ENCODE measurements around the gene TP53AIP1. TPM values are rescaled to one million over a fixed set of nuclear protein-coding genes. Genes with fewer than 3 reads are reported as not detected.

Gene TP53AIP1
- total and polyA plus RNA-seq, 2 experiments from 2014 or later = 0.17 to 0.23 TPM

DNA sequence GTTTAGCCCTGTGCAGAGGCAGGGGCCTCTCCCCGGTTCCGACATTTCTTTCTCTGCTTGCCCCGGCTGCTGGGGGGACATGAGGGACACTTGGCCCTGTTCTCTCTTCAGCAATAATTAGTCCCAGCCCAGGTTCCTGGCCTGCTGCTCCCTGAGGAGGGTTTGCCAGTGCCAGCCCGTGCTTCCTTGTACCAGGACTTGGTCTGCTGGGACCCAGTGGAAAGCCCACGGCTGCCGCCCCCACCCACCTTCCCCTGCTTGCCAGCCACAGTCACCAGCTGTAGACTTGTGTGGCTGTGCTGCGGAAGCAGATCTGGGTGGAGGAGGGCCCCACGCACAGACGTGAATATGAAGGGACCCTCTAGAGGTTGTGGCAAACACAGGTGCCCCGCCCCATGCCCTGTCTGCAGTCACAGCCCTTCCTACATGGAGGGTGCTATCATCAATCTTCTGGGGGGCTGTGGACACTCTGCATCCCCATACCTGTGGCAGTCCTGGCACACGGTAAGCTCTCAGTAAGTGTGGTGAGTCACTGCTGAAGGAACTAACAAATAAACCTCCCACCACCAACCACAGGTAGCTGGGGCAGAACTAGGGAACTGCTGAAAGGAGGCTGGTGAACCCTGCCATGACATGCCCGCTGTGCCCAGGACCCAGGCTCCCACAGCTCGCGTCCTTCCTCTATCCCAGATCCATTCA, 949 bp downstream of the TP53AIP1 start:
- Histone ChIP-seq H3K4me1 (ENCODE audit: insufficient read depth) (no peaks in the 10 kb centered on the region), H3K27me3 (no peaks in the 10 kb centered on the region), H4K20me1 (ENCODE audit: insufficient read depth, poor library complexity, severe bottlenecking) (no peaks in the 10 kb centered on the region), H3K4me2 (no peak overlapping the region), H2AFZ (no peak overlapping the region), H3K79me2 (no peaks in the 10 kb centered on the region), H3K4me3 (no peak overlapping the region), H3K9me2 (replicated peaks; ENCODE audit: insufficient read depth) (no peaks in the 10 kb centered on the region), H3K36me3 (replicated peaks; ENCODE audit: insufficient read depth, low read depth) (no peaks in the 10 kb centered on the region), H3K27ac (no peak overlapping the region), H3K9me3 (ENCODE audit: low read depth) (no peaks in the 10 kb centered on the region)
- DNase-seq (ENCODE audit: low spot score) = no peak
- 90% methylated on average over 14 of the region's 14 CpGs for WGBS (ENCODE audit: low lambda C conversion rate, missing lambda C conversion rate)
- TF ChIP-seq, protein P1, sequence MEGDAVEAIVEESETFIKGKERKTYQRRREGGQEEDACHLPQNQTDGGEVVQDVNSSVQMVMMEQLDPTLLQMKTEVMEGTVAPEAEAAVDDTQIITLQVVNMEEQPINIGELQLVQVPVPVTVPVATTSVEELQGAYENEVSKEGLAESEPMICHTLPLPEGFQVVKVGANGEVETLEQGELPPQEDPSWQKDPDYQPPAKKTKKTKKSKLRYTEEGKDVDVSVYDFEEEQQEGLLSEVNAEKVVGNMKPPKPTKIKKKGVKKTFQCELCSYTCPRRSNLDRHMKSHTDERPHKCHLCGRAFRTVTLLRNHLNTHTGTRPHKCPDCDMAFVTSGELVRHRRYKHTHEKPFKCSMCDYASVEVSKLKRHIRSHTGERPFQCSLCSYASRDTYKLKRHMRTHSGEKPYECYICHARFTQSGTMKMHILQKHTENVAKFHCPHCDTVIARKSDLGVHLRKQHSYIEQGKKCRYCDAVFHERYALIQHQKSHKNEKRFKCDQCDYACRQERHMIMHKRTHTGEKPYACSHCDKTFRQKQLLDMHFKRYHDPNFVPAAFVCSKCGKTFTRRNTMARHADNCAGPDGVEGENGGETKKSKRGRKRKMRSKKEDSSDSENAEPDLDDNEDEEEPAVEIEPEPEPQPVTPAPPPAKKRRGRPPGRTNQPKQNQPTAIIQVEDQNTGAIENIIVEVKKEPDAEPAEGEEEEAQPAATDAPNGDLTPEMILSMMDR (IDR thresholded peaks at IDR 0.05; ENCODE audit: poor library complexity) = no peak
- no peak for TF ChIP-seq EZH2 (IDR thresholded peaks at IDR 0.05; ENCODE audit: borderline replicate concordance)
- TF ChIP-seq EZH2phosphoT487 (IDR thresholded peaks at IDR 0.05; ENCODE audit: low read depth, severe bottlenecking, unreplicated experiment) = no peak

DNA sequence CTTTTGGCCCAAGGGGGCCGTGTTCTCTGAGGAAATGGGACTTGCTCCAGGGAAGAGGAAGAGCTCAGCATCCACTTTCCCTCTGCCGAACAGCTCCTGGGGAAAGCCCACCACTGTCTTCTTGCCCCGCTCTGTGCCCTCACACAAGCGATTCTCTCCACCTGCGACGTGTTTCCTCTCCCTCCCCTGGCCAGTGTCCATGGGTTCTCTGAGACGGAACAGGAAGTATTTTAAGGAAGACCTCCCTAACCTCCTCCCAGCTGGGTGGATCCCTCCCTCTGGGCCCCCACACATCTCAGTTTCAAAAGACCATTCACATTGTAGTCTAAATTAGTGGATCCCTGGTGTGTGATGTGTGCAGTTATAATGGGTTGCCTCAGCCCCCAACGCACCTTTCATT, 1.6 kb downstream of the TP53AIP1 start:
- Histone ChIP-seq H2AFZ (no peak overlapping the region), H3K4me2 (no peak overlapping the region), H3K27ac (no peak overlapping the region), H3K36me3 (replicated peaks; ENCODE audit: insufficient read depth, low read depth) (no peaks in the 10 kb centered on the region), H3K4me3 (no peak overlapping the region), H3K79me2 (no peaks in the 10 kb centered on the region), H3K9me3 (ENCODE audit: low read depth) (no peaks in the 10 kb centered on the region), H3K4me1 (ENCODE audit: insufficient read depth) (no peaks in the 10 kb centered on the region), H4K20me1 (ENCODE audit: insufficient read depth, poor library complexity, severe bottlenecking) (no peaks in the 10 kb centered on the region), H3K27me3 (no peaks in the 10 kb centered on the region), H3K9me2 (replicated peaks; ENCODE audit: insufficient read depth) (no peaks in the 10 kb centered on the region)
- WGBS (ENCODE audit: low lambda C conversion rate, missing lambda C conversion rate) = 94% methylated on average over 8 of the region's 8 CpGs
- no peak for DNase-seq (ENCODE audit: low spot score)
- no peak for TF ChIP-seq EZH2phosphoT487 (IDR thresholded peaks at IDR 0.05; ENCODE audit: low read depth, severe bottlenecking, unreplicated experiment)

DNA sequence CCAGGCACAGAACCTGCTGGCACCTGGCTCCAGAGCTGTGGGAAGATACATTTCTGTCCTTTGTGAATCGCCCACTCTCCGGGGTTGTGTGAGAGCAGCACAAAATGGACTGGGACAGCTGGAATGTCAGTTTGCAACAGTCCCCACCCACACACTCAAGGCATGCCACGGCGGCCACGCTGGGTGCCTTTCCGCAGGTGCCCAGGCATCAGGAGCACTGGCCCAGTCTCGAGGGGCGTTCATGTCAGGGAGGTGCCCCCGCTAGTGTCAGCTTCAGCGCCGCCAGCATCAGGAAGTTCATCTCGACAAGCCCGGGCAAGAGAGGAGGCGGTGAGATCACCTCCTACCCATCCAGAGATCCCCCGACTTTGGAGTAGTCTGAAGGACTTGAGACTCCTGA, 2.1 kb downstream of the TP53AIP1 start:
- H3K79me2 ChIP-seq = no peaks in the 10 kb centered on the region
- no peak overlapping the region for H2AFZ ChIP-seq
- no peaks in the 10 kb centered on the region for H3K36me3 ChIP-seq (replicated peaks; ENCODE audit: insufficient read depth, low read depth)
- H4K20me1 ChIP-seq (ENCODE audit: insufficient read depth, poor library complexity, severe bottlenecking) = no peaks in the 10 kb centered on the region
- no peaks in the 10 kb centered on the region for H3K4me1 ChIP-seq (ENCODE audit: insufficient read depth)
- DNase-seq (ENCODE audit: low spot score) = no peak
- H3K4me3 ChIP-seq = no peak overlapping the region
- no peak overlapping the region for H3K27ac ChIP-seq
- no peaks in the 10 kb centered on the region for H3K9me3 ChIP-seq (ENCODE audit: low read depth)
- H3K4me2 ChIP-seq = no peak overlapping the region
- no peaks in the 10 kb centered on the region for H3K9me2 ChIP-seq (replicated peaks; ENCODE audit: insufficient read depth)
- TF ChIP-seq EZH2phosphoT487 (IDR thresholded peaks at IDR 0.05; ENCODE audit: low read depth, severe bottlenecking, unreplicated experiment) (no peak), EZH2 (IDR thresholded peaks at IDR 0.05; ENCODE audit: borderline replicate concordance) (no peak)
- TF ChIP-seq, protein P1 (IDR thresholded peaks at IDR 0.05; ENCODE audit: poor library complexity) = no peak
- no peaks in the 10 kb centered on the region for H3K27me3 ChIP-seq
- WGBS (ENCODE audit: low lambda C conversion rate, missing lambda C conversion rate) = 94% methylated on average over 15 of the region's 15 CpGs

DNA sequence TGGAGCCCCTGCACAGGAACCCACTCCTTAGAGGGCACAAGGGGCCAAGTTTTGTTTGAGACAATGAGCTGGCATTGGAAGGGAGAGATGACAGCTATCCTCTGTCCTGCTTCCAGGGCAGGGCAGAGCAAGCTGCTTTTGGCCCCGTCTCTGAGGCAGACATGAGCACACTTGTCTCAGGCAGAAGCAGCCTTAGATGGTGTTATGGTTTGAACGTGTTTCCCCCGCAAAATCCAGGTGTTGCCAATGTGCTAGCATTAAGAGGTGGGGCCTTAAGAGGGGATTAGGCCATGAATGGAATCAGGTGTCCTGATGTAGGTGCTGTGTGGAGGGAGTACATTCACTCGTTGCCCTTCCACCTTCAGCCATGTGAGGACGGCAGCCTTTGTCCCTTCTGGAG, 2.5 kb downstream of the TP53AIP1 start:
- Histone ChIP-seq H3K4me2 (no peak overlapping the region), H3K79me2 (no peaks in the 10 kb centered on the region), H3K9me3 (ENCODE audit: low read depth) (no peaks in the 10 kb centered on the region), H3K4me1 (ENCODE audit: insufficient read depth) (no peaks in the 10 kb centered on the region), H3K9me2 (replicated peaks; ENCODE audit: insufficient read depth) (no peaks in the 10 kb centered on the region), H3K27me3 (no peaks in the 10 kb centered on the region), H3K27ac (no peak overlapping the region), H3K4me3 (no peak overlapping the region), H4K20me1 (ENCODE audit: insufficient read depth, poor library complexity, severe bottlenecking) (no peaks in the 10 kb centered on the region), H3K36me3 (replicated peaks; ENCODE audit: insufficient read depth, low read depth) (no peaks in the 10 kb centered on the region), H2AFZ (no peak overlapping the region)
- no peak for TF ChIP-seq EZH2phosphoT487 (IDR thresholded peaks at IDR 0.05; ENCODE audit: low read depth, severe bottlenecking, unreplicated experiment)
- TF ChIP-seq, protein P1 (IDR thresholded peaks at IDR 0.05; ENCODE audit: poor library complexity) = no peak
- TF ChIP-seq EZH2 (IDR thresholded peaks at IDR 0.05; ENCODE audit: borderline replicate concordance) = no peak
- DNase-seq (ENCODE audit: low spot score) = no peak
- 81% methylated on average over 5 of the region's 5 CpGs for WGBS (ENCODE audit: low lambda C conversion rate, missing lambda C conversion rate)

Measured in hepatocyte (in vitro differentiated cells).